Liver (tissue), 9 donors: Measurements from ENCODE around the gene CSNK1D. TPM values are rescaled to one million over a fixed set of nuclear protein-coding genes. Genes with fewer than 3 reads are reported as not detected.

Experiments used
- DNase-seq: peaks from one replicate; pipeline ENCODE4 v3.0.0-alpha.2; 2017; ENCODE audit warnings: low spot score
- H3K27ac ChIP-seq, 2 donors: one replicate each; pipeline ENCODE4 v1.7.0; 2013; ENCODE audit warnings: inconsistent platforms in 2 of 2, low read length in 2 of 2, control low read depth in 1 of 2, low read depth in 1 of 2, mild to moderate bottlenecking in 1 of 2
- H3K27me3 ChIP-seq, 4 donors: one replicate each; pipeline versions ENCODE4 v1.6.1 to v1.7.0; 2013; ENCODE audit warnings: low read length in 3 of 4, inconsistent platforms in 1 of 4, mild to moderate bottlenecking in 1 of 4, moderate library complexity in 1 of 4; ENCODE audit not compliant: control insufficient read depth in 4 of 4, insufficient read depth in 4 of 4
- H3K36me3 ChIP-seq, 4 donors: one replicate each; pipeline versions ENCODE4 v1.6.1 to v1.7.0; 2013; ENCODE audit warnings: low read length in 3 of 4, mild to moderate bottlenecking in 3 of 4, low read depth in 1 of 4, moderate library complexity in 1 of 4; ENCODE audit not compliant: control insufficient read depth in 4 of 4, insufficient read depth in 3 of 4
- H3K4me1 ChIP-seq, 4 donors: one replicate each; pipeline versions ENCODE4 v1.6.1 to v1.7.0; 2013; ENCODE audit warnings: low read length in 3 of 4, mild to moderate bottlenecking in 3 of 4, moderate library complexity in 1 of 4; ENCODE audit not compliant: control insufficient read depth in 4 of 4, insufficient read depth in 4 of 4
- H3K4me3 ChIP-seq, 3 donors: one replicate each; pipeline versions ENCODE4 v1.6.1 to v1.7.0; 2013; ENCODE audit warnings: low read length in 3 of 3, control low read depth in 1 of 3, low read depth in 1 of 3, mild to moderate bottlenecking in 1 of 3
- H3K9ac ChIP-seq, 2 donors: one replicate each; pipeline ENCODE4 v1.7.0; 2013; ENCODE audit warnings: low read length in 2 of 2, mild to moderate bottlenecking in 2 of 2, moderate library complexity in 2 of 2, control low read depth in 1 of 2, low read depth in 1 of 2
- H3K9me3 ChIP-seq, 4 donors: one replicate each; pipeline versions ENCODE4 v1.6.1 to v1.7.0; 2013; ENCODE audit warnings: low read length in 3 of 4; ENCODE audit not compliant: control insufficient read depth in 4 of 4
- EGR1 ChIP-seq, 2 donors: IDR thresholded peaks; 2 replicates each; pipeline ENCODE4 v1.6.1; 2016 to 2018; ENCODE audit warnings: antibody characterized with exemption in 2 of 2, low read depth in 2 of 2
- FOXA1 ChIP-seq: IDR thresholded peaks from 2 replicates; pipeline ENCODE4 v1.6.1; 2016; ENCODE audit warnings: antibody characterized with exemption
- FOXA2 ChIP-seq: IDR thresholded peaks from 2 replicates; pipeline ENCODE4 v1.6.1; 2016; ENCODE audit warnings: antibody characterized with exemption
- GABPA ChIP-seq, 2 donors: IDR thresholded peaks in 1 of 2; conservative IDR thresholded peaks in 1 of 2; 2 replicates each; pipeline ENCODE4 v1.6.1; 2016; ENCODE audit warnings: antibody characterized with exemption in 2 of 2, mild to moderate bottlenecking in 1 of 2, moderate library complexity in 1 of 2
- HNF4A ChIP-seq, 2 donors: conservative IDR thresholded peaks; 2 replicates each; pipeline ENCODE4 v1.6.1; 2016; ENCODE audit warnings: antibody characterized with exemption in 2 of 2, mild to moderate bottlenecking in 2 of 2
- HNF4G ChIP-seq: IDR thresholded peaks from 2 replicates; pipeline ENCODE4 v1.6.1; 2016; ENCODE audit warnings: antibody characterized with exemption
- JUND ChIP-seq, 2 donors: IDR thresholded peaks; 2 replicates each; pipeline ENCODE4 v1.6.1; 2016; ENCODE audit warnings: antibody characterized with exemption in 2 of 2
- NR2F2 ChIP-seq: IDR thresholded peaks from 2 replicates; pipeline ENCODE4 v1.6.1; 2016; ENCODE audit warnings: antibody characterized with exemption
- RAD21 ChIP-seq, 2 donors: IDR thresholded peaks; 2 replicates each; pipeline ENCODE4 v1.6.1; 2016; ENCODE audit warnings: antibody characterized with exemption in 2 of 2, mild to moderate bottlenecking in 2 of 2
- SP1 ChIP-seq: IDR thresholded peaks from 2 replicates; pipeline ENCODE4 v1.6.1; 2018; ENCODE audit warnings: antibody characterized with exemption, mild to moderate bottlenecking
- YY1 ChIP-seq: IDR thresholded peaks from 2 replicates; pipeline ENCODE4 v1.6.1; 2016; ENCODE audit warnings: antibody characterized with exemption, mild to moderate bottlenecking
- WGBS: extraction: QIAGEN DNeasy Blood & Tissue Kit; methylation state at CpG from one replicate; pipeline ENCODE4 v1.1.7; 2013; 5-methylcytosine and 5-hydroxymethylcytosine counted together
- polyA plus RNA-seq, 2 donors: library from polyadenylated mRNA; stranded (reverse) in 1 of 2; unstranded in 1 of 2; fragments of 200-250 nt in 1 of 2; fragments of >200 nt in 1 of 2; fragmentation: Nextera tagmentation in 1 of 2; extraction: Ambion mirVana in 1 of 2; gene quantifications; one replicate each; pipeline versions ENCODE4 v1.2.1 to v1.2.3, GENCODE V29; 2013 to 2015
- total RNA-seq, 2 donors: library from RNA; depleted of rRNA; stranded (reverse); fragments of >200 nt; gene quantifications; one replicate each; pipeline ENCODE4 v1.2.3, GENCODE V29; 2014
- TF ChIP-seq, protein P1 (sequence below): IDR thresholded peaks from 2 replicates; pipeline ENCODE4 v1.6.1; 2016; ENCODE audit warnings: antibody characterized with exemption, mild to moderate bottlenecking
- TF ChIP-seq, protein P2 (sequence below): IDR thresholded peaks from 2 replicates; pipeline ENCODE4 v1.6.1; 2016; ENCODE audit warnings: antibody characterized with exemption
- TF ChIP-seq, protein P3 (sequence below): fragments of 150-350 bp; IDR thresholded peaks from 2 replicates; pipeline ENCODE4 v1.5.1; 2017; ENCODE audit warnings: improper control_type of control experiment, low read depth, low read length; ENCODE audit not compliant: missing input control
- TF ChIP-seq, protein P4 (sequence below): IDR thresholded peaks from 2 replicates; pipeline ENCODE4 v1.6.1; 2016; ENCODE audit warnings: antibody characterized with exemption
- donor health status: healthy.
- donor health status: healthy.
- donor health status: healthy.
- donor health status: healthy.
- donor health status: healthy.

CSNK1D gene
- total and polyA plus RNA-seq, 4 donors = 22.0 to 49.0 (median 34.2) TPM

DNA sequence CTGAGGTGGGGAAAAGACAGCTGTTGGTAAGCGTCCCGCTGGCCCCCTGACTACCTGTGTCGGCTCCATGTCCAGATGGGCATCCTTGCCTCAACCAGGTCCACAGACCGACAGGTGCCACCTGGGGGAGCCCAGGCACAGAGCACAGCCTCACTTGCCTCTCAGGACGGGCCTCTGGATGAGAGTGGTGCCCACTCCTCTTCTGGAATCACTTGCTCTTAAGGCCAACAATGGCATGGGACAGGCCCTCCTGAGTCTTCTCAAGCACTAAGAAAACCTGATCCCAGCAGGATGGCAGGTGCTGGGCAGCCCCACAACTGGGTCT is 27.5 kb downstream of the CSNK1D start (continued):
- TF ChIP-seq, protein P1, sequence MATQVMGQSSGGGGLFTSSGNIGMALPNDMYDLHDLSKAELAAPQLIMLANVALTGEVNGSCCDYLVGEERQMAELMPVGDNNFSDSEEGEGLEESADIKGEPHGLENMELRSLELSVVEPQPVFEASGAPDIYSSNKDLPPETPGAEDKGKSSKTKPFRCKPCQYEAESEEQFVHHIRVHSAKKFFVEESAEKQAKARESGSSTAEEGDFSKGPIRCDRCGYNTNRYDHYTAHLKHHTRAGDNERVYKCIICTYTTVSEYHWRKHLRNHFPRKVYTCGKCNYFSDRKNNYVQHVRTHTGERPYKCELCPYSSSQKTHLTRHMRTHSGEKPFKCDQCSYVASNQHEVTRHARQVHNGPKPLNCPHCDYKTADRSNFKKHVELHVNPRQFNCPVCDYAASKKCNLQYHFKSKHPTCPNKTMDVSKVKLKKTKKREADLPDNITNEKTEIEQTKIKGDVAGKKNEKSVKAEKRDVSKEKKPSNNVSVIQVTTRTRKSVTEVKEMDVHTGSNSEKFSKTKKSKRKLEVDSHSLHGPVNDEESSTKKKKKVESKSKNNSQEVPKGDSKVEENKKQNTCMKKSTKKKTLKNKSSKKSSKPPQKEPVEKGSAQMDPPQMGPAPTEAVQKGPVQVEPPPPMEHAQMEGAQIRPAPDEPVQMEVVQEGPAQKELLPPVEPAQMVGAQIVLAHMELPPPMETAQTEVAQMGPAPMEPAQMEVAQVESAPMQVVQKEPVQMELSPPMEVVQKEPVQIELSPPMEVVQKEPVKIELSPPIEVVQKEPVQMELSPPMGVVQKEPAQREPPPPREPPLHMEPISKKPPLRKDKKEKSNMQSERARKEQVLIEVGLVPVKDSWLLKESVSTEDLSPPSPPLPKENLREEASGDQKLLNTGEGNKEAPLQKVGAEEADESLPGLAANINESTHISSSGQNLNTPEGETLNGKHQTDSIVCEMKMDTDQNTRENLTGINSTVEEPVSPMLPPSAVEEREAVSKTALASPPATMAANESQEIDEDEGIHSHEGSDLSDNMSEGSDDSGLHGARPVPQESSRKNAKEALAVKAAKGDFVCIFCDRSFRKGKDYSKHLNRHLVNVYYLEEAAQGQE = no peak
- no peak for TF ChIP-seq FOXA1
- TF ChIP-seq HNF4A (conservative IDR thresholded peaks at IDR 0.05) = no peak
- TF ChIP-seq, protein P2, sequence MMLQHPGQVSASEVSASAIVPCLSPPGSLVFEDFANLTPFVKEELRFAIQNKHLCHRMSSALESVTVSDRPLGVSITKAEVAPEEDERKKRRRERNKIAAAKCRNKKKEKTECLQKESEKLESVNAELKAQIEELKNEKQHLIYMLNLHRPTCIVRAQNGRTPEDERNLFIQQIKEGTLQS = no peak
- TF ChIP-seq NR2F2 = no peak
- no peak for TF ChIP-seq SP1
- TF ChIP-seq YY1 = no peak
- no peak for TF ChIP-seq JUND (IDR thresholded peaks at IDR 0.05)

DNA sequence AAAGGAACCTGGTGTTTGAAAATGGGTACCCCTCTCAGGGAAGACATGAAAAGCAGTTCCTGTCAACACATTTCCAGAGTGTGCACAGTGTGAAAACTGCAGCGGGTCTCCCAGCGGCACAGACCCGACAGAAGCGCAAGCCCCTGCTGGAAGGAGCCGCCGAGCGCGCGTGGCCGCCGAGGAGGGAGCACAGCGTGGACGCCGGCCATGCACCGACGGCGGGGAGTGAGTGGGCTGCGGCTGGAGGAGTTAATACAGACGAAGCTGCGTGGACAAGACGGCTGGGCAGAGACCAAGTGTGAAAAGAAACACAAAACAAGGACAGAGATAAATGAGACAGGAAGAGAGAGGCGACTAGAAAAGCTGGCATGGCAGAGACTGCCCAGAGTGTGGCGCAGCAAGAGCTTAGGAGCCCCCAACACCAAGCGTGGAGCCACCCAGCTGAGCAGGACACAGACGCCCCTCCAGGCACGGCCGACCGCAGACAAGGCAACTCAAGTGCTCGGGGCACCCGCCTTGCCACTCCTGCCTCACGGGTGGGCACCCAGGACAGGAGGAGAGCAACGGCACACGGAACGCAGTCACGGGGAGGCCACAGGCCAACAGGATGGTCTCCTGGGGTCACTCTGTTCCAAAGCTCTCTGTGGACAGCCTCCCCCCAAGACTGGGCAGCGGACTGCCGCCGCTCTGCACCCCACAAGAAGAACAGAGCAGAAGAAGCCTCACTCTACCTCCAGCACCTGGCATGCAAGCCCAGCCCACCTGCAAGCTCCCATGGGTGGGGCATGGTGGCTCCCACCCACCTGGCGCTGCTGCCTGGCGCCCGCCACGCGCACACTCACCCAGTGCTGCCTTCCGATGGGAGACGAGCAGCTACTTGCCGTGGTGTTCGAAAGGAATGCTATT is 28.1 kb downstream of the CSNK1D start:
- H3K36me3 ChIP-seq = peaks cover 32 to 68% (median 45%) of the 10 kb centered on the region in 4 donors
- WGBS = 92% methylated on average over 47 of the region's 47 CpGs

DNA sequence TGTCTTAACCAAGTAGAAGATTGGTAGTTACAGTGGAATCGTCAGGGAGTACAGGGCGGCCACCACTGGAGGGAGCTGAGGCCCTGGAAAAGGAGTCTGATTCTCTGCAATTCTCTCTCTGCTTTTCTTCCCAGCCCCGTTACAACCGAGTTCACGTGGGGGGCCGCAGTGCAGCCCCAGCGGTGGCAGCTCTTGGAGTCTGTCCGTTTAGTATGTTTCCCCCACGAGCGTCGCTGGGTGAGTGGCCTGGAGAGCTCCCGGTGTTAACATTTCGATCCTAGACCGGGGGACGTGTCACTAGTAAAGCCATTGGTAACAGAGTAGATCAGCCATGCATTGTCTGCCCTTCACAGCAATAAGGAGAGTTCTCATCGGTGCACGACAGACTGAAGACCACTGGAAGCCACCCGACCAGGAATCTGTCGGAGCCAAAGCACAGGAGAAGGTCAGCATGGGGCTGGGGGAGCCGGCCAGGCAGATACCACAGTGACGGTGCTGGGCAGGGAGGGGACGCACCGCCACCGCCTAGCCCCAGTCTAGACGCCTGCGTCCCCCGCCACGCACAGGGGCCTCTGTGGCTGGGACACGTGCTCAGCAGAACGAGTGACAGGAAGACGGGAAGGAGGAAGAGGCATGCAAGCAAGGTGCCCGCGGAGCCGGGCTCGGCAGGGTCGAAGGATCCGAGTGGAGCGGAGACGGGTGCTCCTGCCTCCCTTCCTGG is 28.9 kb downstream of the CSNK1D start:
- WGBS = 84% methylated on average over 39 of the region's 39 CpGs
- Histone ChIP-seq H3K4me1 (peaks cover 26 to 50% (median 39%) of the 10 kb centered on the region in 4 donors), H3K9me3 (no peaks in the 10 kb centered on the region), H3K27me3 (no peaks in the 10 kb centered on the region), H3K4me3 (no peak overlapping the region), H3K36me3 (peaks cover 28 to 60% (median 41%) of the 10 kb centered on the region in 4 donors), H3K27ac (no peak overlapping the region), H3K9ac (no peak overlapping the region)
- DNase-seq = no peak
- TF ChIP-seq, protein P1 = no peak
- TF ChIP-seq FOXA2 (no peak), HNF4G (no peak), FOXA1 (no peak), JUND (IDR thresholded peaks at IDR 0.05) (no peak), RAD21 (IDR thresholded peaks at IDR 0.05) (peak; percentile 71 to 77)
- TF ChIP-seq, protein P3, sequence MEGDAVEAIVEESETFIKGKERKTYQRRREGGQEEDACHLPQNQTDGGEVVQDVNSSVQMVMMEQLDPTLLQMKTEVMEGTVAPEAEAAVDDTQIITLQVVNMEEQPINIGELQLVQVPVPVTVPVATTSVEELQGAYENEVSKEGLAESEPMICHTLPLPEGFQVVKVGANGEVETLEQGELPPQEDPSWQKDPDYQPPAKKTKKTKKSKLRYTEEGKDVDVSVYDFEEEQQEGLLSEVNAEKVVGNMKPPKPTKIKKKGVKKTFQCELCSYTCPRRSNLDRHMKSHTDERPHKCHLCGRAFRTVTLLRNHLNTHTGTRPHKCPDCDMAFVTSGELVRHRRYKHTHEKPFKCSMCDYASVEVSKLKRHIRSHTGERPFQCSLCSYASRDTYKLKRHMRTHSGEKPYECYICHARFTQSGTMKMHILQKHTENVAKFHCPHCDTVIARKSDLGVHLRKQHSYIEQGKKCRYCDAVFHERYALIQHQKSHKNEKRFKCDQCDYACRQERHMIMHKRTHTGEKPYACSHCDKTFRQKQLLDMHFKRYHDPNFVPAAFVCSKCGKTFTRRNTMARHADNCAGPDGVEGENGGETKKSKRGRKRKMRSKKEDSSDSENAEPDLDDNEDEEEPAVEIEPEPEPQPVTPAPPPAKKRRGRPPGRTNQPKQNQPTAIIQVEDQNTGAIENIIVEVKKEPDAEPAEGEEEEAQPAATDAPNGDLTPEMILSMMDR = peak; percentile 48
- TF ChIP-seq, protein P4, sequence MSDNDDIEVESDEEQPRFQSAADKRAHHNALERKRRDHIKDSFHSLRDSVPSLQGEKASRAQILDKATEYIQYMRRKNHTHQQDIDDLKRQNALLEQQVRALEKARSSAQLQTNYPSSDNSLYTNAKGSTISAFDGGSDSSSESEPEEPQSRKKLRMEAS = no peak

More for the DNA sequence above, 28.1 kb downstream of the CSNK1D start:
- DNase-seq = no peak
- Histone ChIP-seq H3K4me3 (no peak overlapping the region), H3K27me3 (no peaks in the 10 kb centered on the region), H3K4me1 (peaks cover 19 to 42% (median 31%) of the 10 kb centered on the region in 4 donors), H3K9ac (no peak overlapping the region), H3K27ac (no peak overlapping the region), H3K9me3 (no peaks in the 10 kb centered on the region)
- TF ChIP-seq GABPA (IDR thresholded peaks at IDR 0.05 in 1 of 2, conservative IDR thresholded peaks at IDR 0.05 in 1 of 2) (no peak), EGR1 (IDR thresholded peaks at IDR 0.05; ENCODE audit: low read depth in 2 of 2) (no peak)
